Measurements from ENCODE around the gene ABI1.

Gene ABI1

DNA sequence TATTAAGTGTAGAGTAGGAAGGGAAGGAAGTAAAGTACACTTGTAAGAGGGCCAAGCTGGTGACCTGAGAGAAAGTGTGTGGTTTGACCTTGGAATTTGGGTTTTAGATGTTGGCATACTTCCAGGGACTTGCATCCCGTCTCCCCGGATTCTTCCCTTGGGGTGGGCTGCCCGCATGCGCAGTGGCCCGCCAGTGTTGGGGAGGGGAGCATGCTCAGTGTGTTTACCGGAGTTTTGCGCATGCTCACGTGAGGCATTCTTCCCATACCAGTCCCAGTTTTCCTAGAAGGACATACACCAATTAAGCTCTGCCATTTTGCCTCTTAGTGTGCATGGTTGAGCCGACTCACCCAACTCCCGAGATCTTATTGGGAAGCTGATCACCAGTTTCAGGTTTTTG, 153.8 kb downstream of the ABI1 start:
- no peak for DNase-seq

DNA sequence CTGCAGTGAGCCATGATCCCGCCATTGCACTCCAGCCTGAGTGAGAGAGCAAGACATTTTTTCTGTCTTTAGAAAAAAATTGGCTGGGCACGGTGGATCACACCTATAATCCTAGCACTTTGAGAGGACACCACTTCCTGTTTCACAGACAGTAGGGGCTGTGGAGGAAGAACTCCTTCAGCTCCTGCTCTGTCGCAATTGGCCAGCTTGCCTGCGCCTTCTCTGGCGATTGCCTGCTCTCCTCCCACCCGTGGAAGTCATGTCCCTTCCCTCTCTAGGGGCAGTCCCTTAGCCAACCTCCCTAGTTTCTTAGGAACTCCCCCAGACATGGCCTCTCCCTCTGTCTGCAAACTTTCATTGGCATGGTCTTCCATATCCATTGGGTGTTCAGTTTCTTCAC, 154.6 kb downstream of the ABI1 start:
- no peak for DNase-seq

GRCh38 chr10:26703974-26704373, 156.8 kb downstream of the ABI1 start:
- DNase-seq = no peak

GRCh38 chr10:26703096-26703495, 157.7 kb downstream of the ABI1 start:
- DNase-seq = no peak

GRCh38 chr10:26700884-26701630, 159.7 kb downstream of the ABI1 start:
- no peak for DNase-seq

DNA sequence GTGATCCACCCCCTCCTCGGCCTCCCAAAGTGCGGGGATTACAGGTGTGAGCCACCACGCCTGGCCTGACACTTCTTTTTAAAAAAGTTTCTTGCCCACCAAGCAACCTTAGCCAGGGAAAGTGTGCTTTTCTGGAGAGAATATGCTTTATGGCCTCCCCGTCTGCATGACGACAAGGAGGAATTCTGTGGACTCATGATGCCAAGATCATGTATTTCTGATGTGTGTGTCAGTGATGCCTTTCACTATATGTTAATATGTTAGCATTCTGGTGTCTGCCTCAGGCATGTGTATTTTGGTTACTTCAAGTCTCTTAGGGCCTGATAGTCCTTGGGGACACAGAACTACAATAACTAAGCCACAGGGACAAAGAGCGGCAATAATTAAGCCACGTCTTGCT, 161.1 kb downstream of the ABI1 start:
- no peak for DNase-seq

DNA sequence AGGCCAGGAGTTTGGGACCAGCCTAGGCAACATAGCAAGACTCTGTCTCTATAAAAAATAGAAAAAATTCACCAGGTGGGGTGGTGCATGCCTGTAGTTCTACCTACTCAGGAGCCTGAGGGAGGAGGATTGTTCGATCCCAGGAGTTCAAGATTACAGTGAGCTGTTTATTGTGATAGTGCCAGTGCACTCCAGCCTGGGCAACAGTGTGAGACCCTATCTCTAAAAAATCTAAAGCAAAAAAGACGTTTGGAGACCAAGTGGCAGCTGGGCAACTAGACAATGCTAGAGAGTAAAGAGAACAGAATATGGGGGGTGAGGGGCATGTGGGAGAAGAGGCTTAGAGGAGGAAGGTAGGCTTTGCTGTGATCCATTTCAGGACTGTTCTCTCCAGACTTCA, 161.8 kb downstream of the ABI1 start:
- no peak for DNase-seq

DNA sequence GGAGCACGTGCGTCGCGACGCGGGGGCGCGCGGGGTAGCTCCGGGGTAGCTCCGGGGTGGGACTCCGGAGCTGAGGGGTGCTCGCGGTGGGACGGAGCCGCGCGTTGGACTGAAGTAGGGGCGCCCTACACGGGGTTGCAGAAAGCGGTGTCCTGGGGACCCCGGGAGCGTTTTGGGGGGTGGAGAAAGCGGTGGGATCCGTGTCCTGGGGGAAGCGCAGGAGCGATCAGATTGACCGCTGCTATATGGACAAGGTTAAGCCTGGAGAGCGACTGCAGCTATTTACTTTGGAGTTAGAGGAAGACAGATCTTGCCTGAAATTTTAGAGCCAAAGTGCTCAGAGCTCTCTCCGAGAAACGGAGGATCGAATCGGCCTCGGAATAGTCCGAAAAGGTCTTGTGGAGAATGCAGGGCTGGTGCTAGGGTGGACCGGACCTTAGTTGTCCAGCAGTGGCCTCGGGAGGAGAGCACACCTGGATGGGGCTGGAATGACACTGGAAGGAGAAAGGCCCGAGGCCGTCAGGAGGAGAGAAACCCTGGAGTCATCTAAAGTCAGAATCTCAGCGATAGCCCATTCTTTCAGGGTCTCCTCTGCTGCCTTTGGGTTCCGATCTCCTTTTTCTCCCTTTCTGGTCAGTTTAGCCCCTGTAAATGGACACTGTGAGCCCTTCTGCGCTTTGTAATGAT, 162.7 kb downstream of the ABI1 start:
- no peak for DNase-seq

- peak; percentile 72 for DNase-seq
These were observed 163.4 kb downstream of the ABI1 start, which contains the start of gene PDSS1 for GRCh38 chr10:26697163-26697921. TSS of gene PDSS1 (plus strand) at chr10:26697701. CDS start at chr10:26697712, 11 bp downstream.

GRCh38 chr10:26696786-26697162, 164.0 kb downstream of the ABI1 start:
- DNase-seq = no peak
